Spleen (tissue), 11 donors: ENCODE results near the gene GABARAP. TPM values are rescaled to one million over a fixed set of nuclear protein-coding genes. Genes with fewer than 3 reads are reported as not detected.

Experiments
- DNase-seq: peaks from one replicate; pipeline ENCODE4 v3.0.0-alpha.2; 2020
- H3K27ac ChIP-seq, 8 donors: fragments of 200-600 bp; sonication (generic) in 7 of 8; 1 replicate in 4 of 8; 2 replicates in 4 of 8; pipeline versions ENCODE4 v1.5.0 to v1.8.0; 2016 to 2021; ENCODE audit warnings: inconsistent platforms in 4 of 8, mild to moderate bottlenecking in 4 of 8, moderate library complexity in 1 of 8
- H3K27me3 ChIP-seq, 7 donors: fragments of 200-600 bp; sonication (generic) in 6 of 7; replicated peaks in 1 of 7; 1 replicate in 4 of 7; 2 replicates in 3 of 7; pipeline versions ENCODE4 v1.5.0 to v1.8.0; 2016 to 2021; ENCODE audit warnings: inconsistent platforms in 3 of 7, mild to moderate bottlenecking in 1 of 7
- H3K36me3 ChIP-seq, 6 donors: fragments of 200-600 bp; sonication (generic) in 5 of 6; 1 replicate in 4 of 6; 2 replicates in 2 of 6; pipeline versions ENCODE4 v1.5.0 to v1.8.0; 2016 to 2021; ENCODE audit warnings: inconsistent platforms in 2 of 6
- H3K4me1 ChIP-seq, 6 donors: fragments of 200-600 bp; sonication (generic) in 5 of 6; 1 replicate in 3 of 6; 2 replicates in 3 of 6; pipeline versions ENCODE4 v1.5.0 to v1.8.0; 2016 to 2021; ENCODE audit warnings: inconsistent platforms in 3 of 6
- H3K4me3 ChIP-seq, 8 donors: fragments of 200-600 bp; sonication (generic) in 7 of 8; 1 replicate in 4 of 8; 2 replicates in 4 of 8; pipeline versions ENCODE4 v1.5.0 to v1.8.0; 2016 to 2021; ENCODE audit warnings: inconsistent platforms in 4 of 8, mild to moderate bottlenecking in 4 of 8, moderate library complexity in 2 of 8
- H3K9me3 ChIP-seq, 8 donors: fragments of 200-600 bp; sonication (generic) in 7 of 8; 1 replicate in 4 of 8; 2 replicates in 4 of 8; pipeline versions ENCODE4 v1.5.0 to v1.8.0; 2016 to 2021; ENCODE audit warnings: inconsistent platforms in 4 of 8
- POLR2A ChIP-seq, 3 donors: fragments of 450-650 bp; IDR thresholded peaks; one replicate each; pipeline ENCODE4 v1.5.1; 2017; ENCODE audit warnings: antibody characterized with exemption in 3 of 3, mild to moderate bottlenecking in 1 of 3
- POLR2AphosphoS5 ChIP-seq, 3 donors: sonication (generic); formaldehyde crosslinking; IDR thresholded peaks; one replicate each; pipeline ENCODE4 v1.5.1; 2017; ENCODE audit warnings: antibody characterized with exemption in 3 of 3
- WGBS, 5 donors: extraction: QIAGEN DNeasy Blood & Tissue Kit in 3 of 5; methylation state at CpG; one replicate each; pipeline versions ENCODE4 v1.1.5 to v1.1.7; 2013 to 2018; 5-methylcytosine and 5-hydroxymethylcytosine counted together
- intact Hi-C: fragments of 100-400 bp; cut with DNase I; formaldehyde crosslinking; loops from one replicate; pipeline ENCODE4 v1.15.0; 2023; ENCODE audit warnings: low total_unique reads
- polyA plus RNA-seq, 3 donors: library from polyadenylated mRNA; stranded (reverse); fragments of 200-250 nt; gene quantifications; one replicate each; pipeline ENCODE4 v1.2.1, GENCODE V29; 2013
- total RNA-seq, 7 donors: library from RNA; depleted of rRNA in 3 of 7; stranded (reverse); fragments of >200 nt in 3 of 7; fragmentation: NEBNext Ultra II Directional in 4 of 7; extraction: Animal tissue kit (Norgen Biotek cat#: 25700) in 4 of 7; gene quantifications; one replicate each; pipeline versions ENCODE4 v1.1.0 to v1.2.1, GENCODE V29; 2016 to 2021
- TF ChIP-seq, protein P1 (sequence below), 11 experiments: fragments of 200-600 bp in 7 of 11; fragments of 450-650 bp in 4 of 11; sonication (generic) in 4 of 11; IDR thresholded peaks in 8 of 11; conservative IDR thresholded peaks in 3 of 11; 1 replicate in 7 of 11; 2 replicates in 4 of 11; pipeline versions ENCODE4 v1.4.0 to v1.8.0; 2016 to 2021; ENCODE audit warnings: antibody characterized with exemption in 11 of 11, inconsistent platforms in 4 of 11, mild to moderate bottlenecking in 1 of 11
- donor health status: healthy with polysubstance abuse.
- donor health status: DM: no; HTN: no; CAD: no; lungs with moderate emphysema.
- donor health status: DM: no; HTN: no; CAD: no.
- donor health status: Bipolar disorder and iron deficiency.
- donor health status: healthy.
- donor health status: DM: no; HTN: no; CAD: no.
- donor health status: DM: yes; HTN: yes; CAD: no.

Gene GABARAP
- total and polyA plus RNA-seq, 10 donors: 222 to 855 (median 489) TPM

DNA sequence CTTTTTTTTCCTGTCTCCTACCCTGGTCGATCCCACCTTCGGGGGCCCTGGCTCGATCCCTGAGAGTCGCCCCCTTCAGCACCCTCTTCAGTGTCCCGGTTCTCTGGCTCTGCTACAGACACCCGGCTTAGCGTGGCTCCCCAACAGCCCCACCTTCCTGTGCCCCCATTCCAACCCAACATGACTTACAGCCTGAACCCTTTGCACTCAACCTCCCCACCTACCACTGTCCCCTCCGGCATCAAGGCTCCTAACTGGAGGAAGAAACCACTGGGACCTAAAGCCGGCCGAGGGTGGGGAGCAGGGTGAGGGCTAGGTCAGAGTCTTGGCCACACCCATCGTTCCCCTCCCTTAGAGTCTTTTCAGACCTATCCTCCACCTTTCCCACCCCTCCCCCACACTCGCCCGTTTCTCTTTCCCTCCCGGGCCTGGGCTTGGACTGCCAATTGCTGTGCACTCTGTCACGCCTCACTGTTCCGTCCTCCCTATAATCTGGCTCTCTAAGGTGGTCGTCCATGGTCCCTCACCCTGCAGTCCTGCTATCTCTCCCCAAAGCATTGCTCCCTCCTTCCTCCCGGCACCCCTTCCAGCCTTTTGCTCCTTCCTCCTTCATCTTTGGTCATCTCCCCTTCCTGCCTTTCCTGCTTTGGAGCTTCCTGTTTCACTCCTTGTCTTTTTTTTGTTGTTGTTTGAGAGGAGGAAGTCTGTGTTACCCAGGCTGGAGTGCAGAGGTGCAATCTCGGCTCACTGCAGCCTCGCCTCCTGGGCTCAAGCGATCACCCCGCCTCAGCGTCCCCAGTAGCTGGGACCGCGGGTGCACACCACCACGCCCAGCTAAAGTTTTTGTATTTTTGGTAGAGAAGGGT, 20.9 kb upstream of the GABARAP start:
- Histone ChIP-seq H3K9me3 (no peaks in the 10 kb centered on the region), H3K4me3 (peak overlapping the region in 6 of 8 donors; percentile 16 to 78 (median 22)), H3K36me3 (peaks cover 0 to 20% (median 11%) of the 10 kb centered on the region in 6 donors), H3K27me3 (peaks cover 3 to 78% (median 27%) of the 10 kb centered on the region in 7 donors), H3K4me1 (peaks cover 22 to 38% (median 35%) of the 10 kb centered on the region in 6 donors), H3K27ac (peak overlapping the region in 2 of 8 donors; percentile 2 to 8)
- intact Hi-C loops: no loop called here
- TF ChIP-seq, protein P1, sequence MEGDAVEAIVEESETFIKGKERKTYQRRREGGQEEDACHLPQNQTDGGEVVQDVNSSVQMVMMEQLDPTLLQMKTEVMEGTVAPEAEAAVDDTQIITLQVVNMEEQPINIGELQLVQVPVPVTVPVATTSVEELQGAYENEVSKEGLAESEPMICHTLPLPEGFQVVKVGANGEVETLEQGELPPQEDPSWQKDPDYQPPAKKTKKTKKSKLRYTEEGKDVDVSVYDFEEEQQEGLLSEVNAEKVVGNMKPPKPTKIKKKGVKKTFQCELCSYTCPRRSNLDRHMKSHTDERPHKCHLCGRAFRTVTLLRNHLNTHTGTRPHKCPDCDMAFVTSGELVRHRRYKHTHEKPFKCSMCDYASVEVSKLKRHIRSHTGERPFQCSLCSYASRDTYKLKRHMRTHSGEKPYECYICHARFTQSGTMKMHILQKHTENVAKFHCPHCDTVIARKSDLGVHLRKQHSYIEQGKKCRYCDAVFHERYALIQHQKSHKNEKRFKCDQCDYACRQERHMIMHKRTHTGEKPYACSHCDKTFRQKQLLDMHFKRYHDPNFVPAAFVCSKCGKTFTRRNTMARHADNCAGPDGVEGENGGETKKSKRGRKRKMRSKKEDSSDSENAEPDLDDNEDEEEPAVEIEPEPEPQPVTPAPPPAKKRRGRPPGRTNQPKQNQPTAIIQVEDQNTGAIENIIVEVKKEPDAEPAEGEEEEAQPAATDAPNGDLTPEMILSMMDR (IDR thresholded peaks at IDR 0.05 in 8 of 11, conservative IDR thresholded peaks at IDR 0.05 in 3 of 11): no peak
- DNase-seq: no peak
- 4 to 9% (median 6%) methylated on average over 26 of the region's 26 CpGs for WGBS, 5 donors

- peaks cover 0 to 28% (median 11%) of the 10 kb centered on the region in 6 donors for H3K36me3 ChIP-seq
- peak within 1 kb of the TSS in 6 of 8 donors; percentile 25 to 81 (median 53) for H3K27ac ChIP-seq
- no peaks in the 10 kb centered on the region for H3K9me3 ChIP-seq
- peak within 1 kb of the TSS; percentile 32 to 78 (median 49) for H3K4me3 ChIP-seq
- WGBS, 5 donors: 6 to 13% (median 10%) methylated on average over 39 to 64 of the region's 64 CpGs
- peaks cover 3 to 70% (median 27%) of the 10 kb centered on the region in 7 donors for H3K27me3 ChIP-seq
- intact Hi-C loops: no loop called here
- DNase-seq: no peak
- peaks cover 22 to 38% (median 35%) of the 10 kb centered on the region in 6 donors for H3K4me1 ChIP-seq
- TF ChIP-seq POLR2AphosphoS5 (IDR thresholded peaks at IDR 0.05): no peak
- TF ChIP-seq, protein P1 (IDR thresholded peaks at IDR 0.05 in 8 of 11, conservative IDR thresholded peaks at IDR 0.05 in 3 of 11): no peak
- no peak for TF ChIP-seq POLR2A (IDR thresholded peaks at IDR 0.05)
These were observed 20.1 kb upstream of the GABARAP start, which contains the start of gene CLDN7 for GRCh38 chr17:7262192-7262934. Gene CLDN7, minus strand, starts transcription at chr17:7262478. Its CDS starts 435 bp downstream, at chr17:7262043.

DNA sequence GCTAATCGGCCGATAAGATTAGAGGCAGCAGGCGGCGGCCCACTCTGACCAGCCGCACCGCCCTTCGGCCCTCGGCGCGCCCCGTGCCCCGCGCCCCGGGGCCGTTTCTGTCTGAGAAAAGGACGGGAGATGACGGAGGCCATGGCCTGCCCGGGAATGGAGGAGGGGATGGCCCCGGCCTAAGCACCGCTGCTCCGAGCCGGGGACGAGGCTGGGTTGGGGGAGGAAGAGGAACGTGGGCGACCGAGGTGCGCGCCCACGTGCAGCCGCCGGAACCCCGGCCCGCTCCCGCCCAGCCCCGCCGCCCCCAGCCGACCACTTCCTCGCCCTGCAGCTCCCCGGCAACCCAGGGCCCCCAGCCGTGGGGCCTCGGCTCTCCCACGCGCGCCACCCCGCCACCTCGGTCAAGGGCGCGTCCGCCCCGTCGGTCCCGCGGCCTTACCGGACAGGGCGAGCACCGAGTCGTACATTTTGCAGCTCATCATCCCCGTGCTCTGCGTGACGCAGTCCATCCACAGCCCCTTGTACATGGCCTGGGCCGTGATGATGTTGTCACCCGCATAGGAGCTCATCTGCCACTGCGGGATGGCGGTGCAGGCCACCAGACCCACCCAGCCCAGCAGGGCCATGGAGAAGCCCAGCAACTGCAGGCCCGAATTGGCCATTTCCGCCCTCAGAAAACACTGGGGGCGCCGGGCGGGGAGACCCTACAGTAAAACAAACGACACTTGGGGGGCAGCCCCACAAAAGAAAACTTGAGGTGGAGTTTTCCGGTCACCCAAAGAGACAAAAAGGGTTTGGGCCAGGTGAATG, 19.3 kb upstream of the GABARAP start:
- WGBS, 5 donors: 7 to 11% (median 9%) methylated on average over 36 to 71 of the region's 71 CpGs
- peak overlapping the region in 6 of 8 donors; percentile 25 to 81 (median 53) for H3K27ac ChIP-seq
- peak overlapping the region; percentile 32 to 78 (median 49) for H3K4me3 ChIP-seq

More for the DNA sequence above, 19.3 kb upstream of the GABARAP start:
- H3K9me3 ChIP-seq: no peaks in the 10 kb centered on the region
- intact Hi-C loops: no loop called here
- TF ChIP-seq POLR2AphosphoS5 (IDR thresholded peaks at IDR 0.05) (no peak), POLR2A (IDR thresholded peaks at IDR 0.05) (no peak)
- TF ChIP-seq, protein P1 (IDR thresholded peaks at IDR 0.05 in 8 of 11, conservative IDR thresholded peaks at IDR 0.05 in 3 of 11): no peak
- peak; percentile 87 for DNase-seq
- peaks cover 3 to 64% (median 27%) of the 10 kb centered on the region in 7 donors for H3K27me3 ChIP-seq
- peaks cover 0 to 36% (median 15%) of the 10 kb centered on the region in 6 donors for H3K36me3 ChIP-seq
- peaks cover 22 to 38% (median 35%) of the 10 kb centered on the region in 6 donors for H3K4me1 ChIP-seq
